GM12878 (cell line): ENCODE measurements around the gene MTHFD2. TPM values are rescaled to one million over a fixed set of nuclear protein-coding genes. Genes with fewer than 3 reads are reported as not detected.

ENCODE experiments used
- CHD1 ChIP-seq: IDR thresholded peaks from 2 replicates; pipeline ENCODE4 v1.6.1; 2012; ENCODE audit warnings: low read depth, low read length, improper control_type of control experiment
- DPF2 ChIP-seq: fragments of 450-650 bp; IDR thresholded peaks from 2 replicates; pipeline ENCODE4 v1.6.1; 2017; ENCODE audit warnings: mild to moderate bottlenecking
- GATAD2B ChIP-seq: fragments of 450-650 bp; conservative IDR thresholded peaks from 2 replicates; pipeline ENCODE4 v1.6.1; 2017; ENCODE audit warnings: low read depth, mild to moderate bottlenecking, moderate library complexity
- IKZF1 ChIP-seq: fragments of 450-650 bp; conservative IDR thresholded peaks from 2 replicates; pipeline ENCODE4 v1.6.1; 2017; ENCODE audit warnings: antibody characterized with exemption, mild to moderate bottlenecking
- MTA2 ChIP-seq: fragments of 450-650 bp; IDR thresholded peaks from 2 replicates; pipeline ENCODE4 v1.6.1; 2016; ENCODE audit warnings: low read depth, mild to moderate bottlenecking, moderate library complexity
- MTA3 ChIP-seq: IDR thresholded peaks from 2 replicates; pipeline ENCODE4 v1.6.1; 2012; ENCODE audit warnings: low read length, inconsistent platforms, borderline replicate concordance
- NR2C1 ChIP-seq: fragments of 450-650 bp; IDR thresholded peaks from 2 replicates; pipeline ENCODE4 v1.6.1; 2017; ENCODE audit warnings: antibody characterized with exemption, mild to moderate bottlenecking, moderate library complexity
- NR2F1 ChIP-seq: fragments of 450-650 bp; conservative IDR thresholded peaks from 2 replicates; pipeline ENCODE4 v1.6.1; 2017; ENCODE audit warnings: mild to moderate bottlenecking
- POLR2AphosphoS2 ChIP-seq: IDR thresholded peaks from 2 replicates; pipeline ENCODE4 v1.6.1; 2011; ENCODE audit warnings: low read depth, mild to moderate bottlenecking, low read length, improper control_type of control experiment, moderate library complexity
- SPI1 ChIP-seq: IDR thresholded peaks from 2 replicates; pipeline ENCODE4 v1.6.1; 2011; ENCODE audit warnings: low read depth, mild to moderate bottlenecking, low read length, moderate library complexity, borderline replicate concordance; ENCODE audit not compliant: insufficient read depth
- ZNF24 ChIP-seq: fragments of 450-650 bp; IDR thresholded peaks from 2 replicates; pipeline ENCODE4 v1.6.1; 2017; ENCODE audit warnings: antibody characterized with exemption, mild to moderate bottlenecking
- polyA plus RNA-seq, 11 experiments: library from polyadenylated mRNA; depleted of rRNA in 4 of 11; unstranded in 6 of 11; stranded (reverse) in 5 of 11; fragments of >200 nt; fragmentation: Nextera tagmentation in 4 of 11; fragmentation: Illumina TruSeq in 1 of 11; extraction: Ambion mirVana in 4 of 11; extraction: Trizol in 1 of 11; gene quantifications; 1 replicate in 1 of 11; 2 replicates in 10 of 11; pipeline versions ENCODE4 v1.2.1 to v1.2.3, GENCODE V29; 2011 to 2016; ENCODE audit warnings: inconsistent platforms in 2 of 11, missing spikeins in 2 of 11, low read depth in 1 of 11
- total RNA-seq, 4 experiments: library from RNA; depleted of rRNA in 3 of 4; stranded (reverse); fragments of >200 nt in 3 of 4; fragmentation: Illumina TruSeq in 1 of 4; extraction: Trizol in 1 of 4; gene quantifications; 2 replicates each; pipeline versions ENCODE4 v1.2.1 to v1.2.3, GENCODE V29; 2013 to 2021
- TF ChIP-seq, protein P1 (sequence below): IDR thresholded peaks from 2 replicates; pipeline ENCODE4 v1.6.1; 2012; ENCODE audit warnings: mild to moderate bottlenecking, low read depth, low read length
- TF ChIP-seq, protein P2 (sequence below): fragments of 450-650 bp; formaldehyde crosslinking; IDR thresholded peaks from 2 replicates; pipeline ENCODE4 v1.4.0; 2022; ENCODE audit warnings: mild to moderate bottlenecking, moderate library complexity
- TF ChIP-seq, protein P3 (sequence below): IDR thresholded peaks from 2 replicates; pipeline ENCODE4 v1.6.1; 2012; ENCODE audit warnings: improper control_type of control experiment, low read depth, low read length; ENCODE audit not compliant: insufficient replicate concordance
- TF ChIP-seq, protein P4 (sequence below): fragments of 450-650 bp; IDR thresholded peaks from 2 replicates; pipeline ENCODE4 v1.6.1; 2017; ENCODE audit warnings: borderline replicate concordance

The MTHFD2 gene
- total and polyA plus RNA-seq, 10 of the 15 experiments (the other 5 are each of a cell fraction or from before 2014, with no cell fraction given), result 128 to 292 (median 150) TPM

DNA sequence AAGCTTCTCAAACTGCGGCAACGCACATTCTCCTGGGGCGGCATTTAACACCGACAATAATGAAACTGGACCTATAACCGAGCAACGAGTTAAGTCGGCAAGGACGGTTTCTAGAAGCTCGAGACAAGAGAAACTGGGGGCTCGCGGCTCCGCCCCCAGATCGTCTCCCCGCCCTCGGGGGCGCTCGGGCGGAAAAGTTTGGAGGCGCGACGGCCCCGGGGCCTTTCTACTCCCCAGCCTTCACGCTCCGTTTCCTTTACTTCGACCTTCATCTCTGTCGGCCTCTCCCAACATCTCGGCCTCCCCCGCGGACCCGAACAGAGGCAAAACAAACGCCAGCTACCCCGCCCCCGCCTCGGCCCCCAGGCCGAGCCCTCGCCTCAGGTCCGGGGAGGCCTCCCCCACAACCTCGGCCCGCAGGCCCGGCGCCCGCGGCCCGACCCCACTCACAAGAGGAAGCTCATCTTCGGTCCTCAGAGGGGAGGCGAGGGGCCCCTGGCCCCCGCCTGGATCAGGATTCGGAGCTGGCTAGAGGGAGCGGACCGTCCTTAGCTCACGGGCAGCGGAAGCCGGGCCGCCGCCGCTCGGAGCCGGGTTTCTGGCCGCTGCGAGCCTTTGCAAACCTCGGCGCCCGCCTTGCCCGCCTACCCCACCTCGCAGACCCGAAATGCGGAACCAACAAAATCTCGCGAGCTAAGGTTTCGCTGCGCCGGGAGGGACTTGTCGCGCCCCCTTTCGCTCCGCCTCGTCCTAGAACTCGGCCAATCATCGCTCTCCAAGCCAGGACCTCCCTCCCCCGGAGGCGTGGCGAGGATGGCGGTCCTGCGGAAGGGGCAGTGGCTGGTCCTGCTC, 20.0 kb upstream of the MTHFD2 start, which contains the start of gene MOB1A (continued):
- TF ChIP-seq, protein P1, sequence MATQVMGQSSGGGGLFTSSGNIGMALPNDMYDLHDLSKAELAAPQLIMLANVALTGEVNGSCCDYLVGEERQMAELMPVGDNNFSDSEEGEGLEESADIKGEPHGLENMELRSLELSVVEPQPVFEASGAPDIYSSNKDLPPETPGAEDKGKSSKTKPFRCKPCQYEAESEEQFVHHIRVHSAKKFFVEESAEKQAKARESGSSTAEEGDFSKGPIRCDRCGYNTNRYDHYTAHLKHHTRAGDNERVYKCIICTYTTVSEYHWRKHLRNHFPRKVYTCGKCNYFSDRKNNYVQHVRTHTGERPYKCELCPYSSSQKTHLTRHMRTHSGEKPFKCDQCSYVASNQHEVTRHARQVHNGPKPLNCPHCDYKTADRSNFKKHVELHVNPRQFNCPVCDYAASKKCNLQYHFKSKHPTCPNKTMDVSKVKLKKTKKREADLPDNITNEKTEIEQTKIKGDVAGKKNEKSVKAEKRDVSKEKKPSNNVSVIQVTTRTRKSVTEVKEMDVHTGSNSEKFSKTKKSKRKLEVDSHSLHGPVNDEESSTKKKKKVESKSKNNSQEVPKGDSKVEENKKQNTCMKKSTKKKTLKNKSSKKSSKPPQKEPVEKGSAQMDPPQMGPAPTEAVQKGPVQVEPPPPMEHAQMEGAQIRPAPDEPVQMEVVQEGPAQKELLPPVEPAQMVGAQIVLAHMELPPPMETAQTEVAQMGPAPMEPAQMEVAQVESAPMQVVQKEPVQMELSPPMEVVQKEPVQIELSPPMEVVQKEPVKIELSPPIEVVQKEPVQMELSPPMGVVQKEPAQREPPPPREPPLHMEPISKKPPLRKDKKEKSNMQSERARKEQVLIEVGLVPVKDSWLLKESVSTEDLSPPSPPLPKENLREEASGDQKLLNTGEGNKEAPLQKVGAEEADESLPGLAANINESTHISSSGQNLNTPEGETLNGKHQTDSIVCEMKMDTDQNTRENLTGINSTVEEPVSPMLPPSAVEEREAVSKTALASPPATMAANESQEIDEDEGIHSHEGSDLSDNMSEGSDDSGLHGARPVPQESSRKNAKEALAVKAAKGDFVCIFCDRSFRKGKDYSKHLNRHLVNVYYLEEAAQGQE, result no peak
- TF ChIP-seq CHD1 (0 out of 2 replicates have a peak, but pooled peaks have one; percentile 27), SPI1 (0 out of 2 replicates have a peak, but pooled peaks have one; percentile 17), POLR2AphosphoS2 (peak; percentile 84; the same call in 1 of the 2 replicates), GATAD2B (peak; percentile 96), NR2F1 (peak; percentile 74), NR2C1 (no peak), MTA2 (0 out of 2 replicates have a peak, but pooled peaks have one; percentile 19), ZNF24 (peak; percentile 67; the same call in 1 of the 2 replicates), DPF2 (peak; percentile 88), IKZF1 (peak; percentile 80), MTA3 (no peak)
- TF ChIP-seq, protein P2, sequence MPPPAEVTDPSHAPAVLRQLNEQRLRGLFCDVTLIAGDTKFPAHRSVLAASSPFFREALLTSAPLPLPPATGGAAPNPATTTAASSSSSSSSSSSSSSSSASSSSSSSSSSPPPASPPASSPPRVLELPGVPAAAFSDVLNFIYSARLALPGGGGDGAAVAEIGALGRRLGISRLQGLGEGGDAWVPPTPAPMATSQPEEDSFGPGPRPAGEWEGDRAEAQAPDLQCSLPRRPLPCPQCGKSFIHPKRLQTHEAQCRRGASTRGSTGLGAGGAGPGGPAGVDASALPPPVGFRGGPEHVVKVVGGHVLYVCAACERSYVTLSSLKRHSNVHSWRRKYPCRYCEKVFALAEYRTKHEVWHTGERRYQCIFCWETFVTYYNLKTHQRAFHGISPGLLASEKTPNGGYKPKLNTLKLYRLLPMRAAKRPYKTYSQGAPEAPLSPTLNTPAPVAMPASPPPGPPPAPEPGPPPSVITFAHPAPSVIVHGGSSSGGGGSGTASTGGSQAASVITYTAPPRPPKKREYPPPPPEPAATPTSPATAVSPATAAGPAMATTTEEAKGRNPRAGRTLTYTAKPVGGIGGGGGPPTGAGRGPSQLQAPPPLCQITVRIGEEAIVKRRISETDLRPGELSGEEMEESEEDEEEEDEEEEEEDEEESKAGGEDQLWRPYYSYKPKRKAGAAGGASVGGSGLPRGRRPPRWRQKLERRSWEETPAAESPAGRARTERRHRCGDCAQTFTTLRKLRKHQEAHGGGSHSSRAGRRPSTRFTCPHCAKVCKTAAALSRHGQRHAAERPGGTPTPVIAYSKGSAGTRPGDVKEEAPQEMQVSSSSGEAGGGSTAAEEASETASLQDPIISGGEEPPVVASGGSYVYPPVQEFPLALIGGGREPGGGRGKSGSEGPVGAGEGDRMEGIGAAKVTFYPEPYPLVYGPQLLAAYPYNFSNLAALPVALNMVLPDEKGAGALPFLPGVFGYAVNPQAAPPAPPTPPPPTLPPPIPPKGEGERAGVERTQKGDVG (CRISPR knock-in tag), result no peak
- TF ChIP-seq, protein P3, sequence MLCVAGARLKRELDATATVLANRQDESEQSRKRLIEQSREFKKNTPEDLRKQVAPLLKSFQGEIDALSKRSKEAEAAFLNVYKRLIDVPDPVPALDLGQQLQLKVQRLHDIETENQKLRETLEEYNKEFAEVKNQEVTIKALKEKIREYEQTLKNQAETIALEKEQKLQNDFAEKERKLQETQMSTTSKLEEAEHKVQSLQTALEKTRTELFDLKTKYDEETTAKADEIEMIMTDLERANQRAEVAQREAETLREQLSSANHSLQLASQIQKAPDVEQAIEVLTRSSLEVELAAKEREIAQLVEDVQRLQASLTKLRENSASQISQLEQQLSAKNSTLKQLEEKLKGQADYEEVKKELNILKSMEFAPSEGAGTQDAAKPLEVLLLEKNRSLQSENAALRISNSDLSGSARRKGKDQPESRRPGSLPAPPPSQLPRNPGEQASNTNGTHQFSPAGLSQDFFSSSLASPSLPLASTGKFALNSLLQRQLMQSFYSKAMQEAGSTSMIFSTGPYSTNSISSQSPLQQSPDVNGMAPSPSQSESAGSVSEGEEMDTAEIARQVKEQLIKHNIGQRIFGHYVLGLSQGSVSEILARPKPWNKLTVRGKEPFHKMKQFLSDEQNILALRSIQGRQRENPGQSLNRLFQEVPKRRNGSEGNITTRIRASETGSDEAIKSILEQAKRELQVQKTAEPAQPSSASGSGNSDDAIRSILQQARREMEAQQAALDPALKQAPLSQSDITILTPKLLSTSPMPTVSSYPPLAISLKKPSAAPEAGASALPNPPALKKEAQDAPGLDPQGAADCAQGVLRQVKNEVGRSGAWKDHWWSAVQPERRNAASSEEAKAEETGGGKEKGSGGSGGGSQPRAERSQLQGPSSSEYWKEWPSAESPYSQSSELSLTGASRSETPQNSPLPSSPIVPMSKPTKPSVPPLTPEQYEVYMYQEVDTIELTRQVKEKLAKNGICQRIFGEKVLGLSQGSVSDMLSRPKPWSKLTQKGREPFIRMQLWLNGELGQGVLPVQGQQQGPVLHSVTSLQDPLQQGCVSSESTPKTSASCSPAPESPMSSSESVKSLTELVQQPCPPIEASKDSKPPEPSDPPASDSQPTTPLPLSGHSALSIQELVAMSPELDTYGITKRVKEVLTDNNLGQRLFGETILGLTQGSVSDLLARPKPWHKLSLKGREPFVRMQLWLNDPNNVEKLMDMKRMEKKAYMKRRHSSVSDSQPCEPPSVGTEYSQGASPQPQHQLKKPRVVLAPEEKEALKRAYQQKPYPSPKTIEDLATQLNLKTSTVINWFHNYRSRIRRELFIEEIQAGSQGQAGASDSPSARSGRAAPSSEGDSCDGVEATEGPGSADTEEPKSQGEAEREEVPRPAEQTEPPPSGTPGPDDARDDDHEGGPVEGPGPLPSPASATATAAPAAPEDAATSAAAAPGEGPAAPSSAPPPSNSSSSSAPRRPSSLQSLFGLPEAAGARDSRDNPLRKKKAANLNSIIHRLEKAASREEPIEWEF, result peak; percentile 44
- TF ChIP-seq, protein P4, sequence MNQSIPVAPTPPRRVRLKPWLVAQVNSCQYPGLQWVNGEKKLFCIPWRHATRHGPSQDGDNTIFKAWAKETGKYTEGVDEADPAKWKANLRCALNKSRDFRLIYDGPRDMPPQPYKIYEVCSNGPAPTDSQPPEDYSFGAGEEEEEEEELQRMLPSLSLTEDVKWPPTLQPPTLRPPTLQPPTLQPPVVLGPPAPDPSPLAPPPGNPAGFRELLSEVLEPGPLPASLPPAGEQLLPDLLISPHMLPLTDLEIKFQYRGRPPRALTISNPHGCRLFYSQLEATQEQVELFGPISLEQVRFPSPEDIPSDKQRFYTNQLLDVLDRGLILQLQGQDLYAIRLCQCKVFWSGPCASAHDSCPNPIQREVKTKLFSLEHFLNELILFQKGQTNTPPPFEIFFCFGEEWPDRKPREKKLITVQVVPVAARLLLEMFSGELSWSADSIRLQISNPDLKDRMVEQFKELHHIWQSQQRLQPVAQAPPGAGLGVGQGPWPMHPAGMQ, result peak; percentile 62; the same call in 1 of the 2 replicates
